CD4-positive, alpha-beta memory T cell (primary cell): ENCODE measurements around the gene RCC1. TPM values are rescaled to one million over a fixed set of nuclear protein-coding genes. Genes with fewer than 3 reads are reported as not detected.
A peak's percentile ranks its signal among the peaks of the same experiment; 100 is the strongest.
"Not testable (repeated sequence)": the region's sequence is repeated elsewhere in the genome, so short reads cannot be mapped to it uniquely, and the experiment has no call there.

Experiments used
- CTCF ChIA-PET: fragments of 350-600 bp; sonication (Branson Sonifier 250); formaldehyde crosslinking; loops from one replicate; lab custom pipeline; 2021; ENCODE audit warnings: inconsistent platforms; ENCODE audit not compliant: partially characterized antibody; lab: Charles Lee
- POLR2A ChIA-PET: fragments of 350-600 bp; sonication (Branson Sonifier 250); formaldehyde crosslinking; loops from one replicate; lab custom pipeline; 2021; ENCODE audit not compliant: partially characterized antibody; lab: Charles Lee
- DNase-seq, 5 donors: peaks; one replicate each; pipeline versions ENCODE4 v3.0.0 to v3.0.0-alpha.2; 2020 to 2022; ENCODE audit warnings: mixed read lengths in 1 of 5
- H3K27ac ChIP-seq: one replicate; pipeline ENCODE4 v1.7.0; 2013; ENCODE audit warnings: low read depth, low read length
- H3K27me3 ChIP-seq: 2 replicates; pipeline ENCODE4 v1.7.0; 2013; ENCODE audit warnings: mild to moderate bottlenecking, low read length, moderate library complexity; ENCODE audit not compliant: insufficient read depth
- H3K36me3 ChIP-seq: 2 replicates; pipeline ENCODE4 v1.7.0; 2013; ENCODE audit warnings: mild to moderate bottlenecking, low read length, moderate library complexity; ENCODE audit not compliant: insufficient read depth
- H3K4me1 ChIP-seq: 2 replicates; pipeline ENCODE4 v1.7.0; 2013; ENCODE audit warnings: mild to moderate bottlenecking, low read length, moderate library complexity; ENCODE audit not compliant: insufficient read depth
- H3K4me3 ChIP-seq, 2 donors: one replicate each; pipeline ENCODE4 v1.7.0; 2013; ENCODE audit warnings: low read length in 2 of 2, mild to moderate bottlenecking in 1 of 2
- H3K9me3 ChIP-seq, 2 donors: one replicate each; pipeline ENCODE4 v1.7.0; 2013; ENCODE audit warnings: low read length in 2 of 2, control low read depth in 1 of 2; ENCODE audit not compliant: control insufficient read depth in 1 of 2
- H3K27ac Mint-ChIP-seq, 7 donors: one replicate each; pipeline ENCODE4 v1.8.0; 2020 to 2021; ENCODE audit warnings: mixed read lengths in 7 of 7, mild to moderate bottlenecking in 6 of 7, inconsistent platforms in 3 of 7, moderate library complexity in 3 of 7
- H3K27me3 Mint-ChIP-seq, 2 donors: one replicate each; pipeline ENCODE4 v1.8.0; 2020 to 2021; ENCODE audit warnings: mixed read lengths in 2 of 2
- H3K36me3 Mint-ChIP-seq, 2 donors: one replicate each; pipeline ENCODE4 v1.8.0; 2020 to 2021; ENCODE audit warnings: mixed read lengths in 2 of 2, inconsistent platforms in 1 of 2, mild to moderate bottlenecking in 1 of 2
- H3K4me1 Mint-ChIP-seq, 4 donors: one replicate each; pipeline ENCODE4 v1.8.0; 2020 to 2021; ENCODE audit warnings: mixed read lengths in 4 of 4, mild to moderate bottlenecking in 1 of 4
- H3K4me3 Mint-ChIP-seq, 8 donors: one replicate each; pipeline ENCODE4 v1.8.0; 2020 to 2021; ENCODE audit warnings: mixed read lengths in 8 of 8, mild to moderate bottlenecking in 7 of 8, moderate library complexity in 6 of 8, inconsistent platforms in 3 of 8
- H3K9me3 Mint-ChIP-seq, 8 donors: one replicate each; pipeline ENCODE4 v1.8.0; 2020 to 2021; ENCODE audit warnings: mixed read lengths in 8 of 8, mild to moderate bottlenecking in 5 of 8, inconsistent platforms in 3 of 8, moderate library complexity in 1 of 8
- intact Hi-C: fragments of 100-400 bp; cut with micrococcal nuclease; formaldehyde crosslinking; loops from one replicate; pipeline ENCODE4 v1.15.1; 2023
- polyA plus RNA-seq, 2 donors: library from polyadenylated mRNA; unstranded; fragments of 300-500 nt; fragmentation: Illumina TruSeq; gene quantifications; one replicate each; pipeline ENCODE4 v1.2.3, GENCODE V29; 2021
- total RNA-seq, 2 experiments: library from RNA; stranded (reverse); gene quantifications; one replicate each; pipeline ENCODE4 v1.2.3, GENCODE V29; 2021

The RCC1 gene
- total and polyA plus RNA-seq, 4 experiments from 2014 or later, result 7.8 to 18.4 (median 14.2) TPM

GRCh38 chr1:28510273-28510969 is 4.6 kb downstream of the RCC1 start:
- H3K9me3 ChIP-seq, result no peaks in the 10 kb centered on the region
- H3K4me1 ChIP-seq, result peaks cover 67% of the 10 kb centered on the region
- intact Hi-C loops, result no loop called here
- H3K4me1 Mint-ChIP-seq, result peaks cover 38 to 72% (median 50%) of the 10 kb centered on the region in 4 donors
- peak overlapping the region; percentile 94 to 100 (median 98) for H3K4me3 Mint-ChIP-seq
- peak in 3 of 5 donors; percentile 27 to 44 (median 30) for DNase-seq
- peaks cover 47 to 76% of the 10 kb centered on the region in 2 donors for H3K36me3 Mint-ChIP-seq
- H3K4me3 ChIP-seq, result peak overlapping the region in 1 of 2 donors; percentile 96
- H3K36me3 ChIP-seq, result peaks cover 44% of the 10 kb centered on the region
- peaks cover 0 to 4% (median 0%) of the 10 kb centered on the region in 8 donors for H3K9me3 Mint-ChIP-seq
- H3K27ac ChIP-seq, result peak overlapping the region; percentile 66
- H3K27ac Mint-ChIP-seq, result peak overlapping the region; percentile 85 to 99 (median 91)
- no peaks in the 10 kb centered on the region for H3K27me3 ChIP-seq
- no peaks in the 10 kb centered on the region for H3K27me3 Mint-ChIP-seq
- ChIA-PET POLR2A (interaction anchor here (0.9 to 10.8 kb wide), 11 partner anchors 8 to 367 kb away, joined by 3 to 234 read pairs (median 10); partner anchors contain the start of genes MED18, RNU11, TAF12 and TRNAU1AP), CTCF (interaction anchor here (2.8 kb wide), 1 partner anchor 367 kb away, joined by 9 read pairs; no protein-coding TSS in a partner anchor)

GRCh38 chr1:28510970-28511440 is 5.2 kb downstream of the RCC1 start:
- Histone ChIP-seq H3K27ac (peak overlapping the region; percentile 66), H3K4me3 (peak overlapping the region in 1 of 2 donors; percentile 96), H3K4me1 (peaks cover 67% of the 10 kb centered on the region), H3K9me3 (no peaks in the 10 kb centered on the region), H3K27me3 (no peaks in the 10 kb centered on the region), H3K36me3 (peaks cover 44% of the 10 kb centered on the region)
- peak overlapping the region; percentile 85 to 99 (median 91) for H3K27ac Mint-ChIP-seq
- no peak for DNase-seq
- peak overlapping the region in 7 of 8 donors; percentile 94 to 99 (median 97) for H3K4me3 Mint-ChIP-seq
- H3K27me3 Mint-ChIP-seq, result no peaks in the 10 kb centered on the region
- peaks cover 35 to 67% (median 47%) of the 10 kb centered on the region in 4 donors for H3K4me1 Mint-ChIP-seq
- ChIA-PET CTCF (no interaction called here), POLR2A (interaction anchor here (1.3 to 10.8 kb wide), 7 partner anchors 7 to 226 kb away, joined by 3 to 234 read pairs (median 10); partner anchors contain the start of genes RNU11, TRNAU1AP and YTHDF2)
- intact Hi-C loops, result no loop called here
- H3K9me3 Mint-ChIP-seq, result peaks cover 0 to 4% (median 0%) of the 10 kb centered on the region in 8 donors
- H3K36me3 Mint-ChIP-seq, result peaks cover 45 to 71% of the 10 kb centered on the region in 2 donors

- POLR2A ChIA-PET, result interaction anchor here (0.6 to 10.8 kb wide), 7 partner anchors 68 to 896 kb away, joined by 3 to 234 read pairs (median 3); partner anchors contain the start of gene EPB41
- Mint-ChIP-seq H3K4me3 (peak overlapping the region in 7 of 8 donors; percentile 17 to 80 (median 69)), H3K9me3 (peaks cover 0 to 3% (median 0%) of the 10 kb centered on the region in 8 donors), H3K27ac (peak overlapping the region; percentile 67 to 96 (median 88)), H3K27me3 (no peaks in the 10 kb centered on the region), H3K36me3 (peaks cover 45 to 63% of the 10 kb centered on the region in 2 donors), H3K4me1 (peaks cover 36 to 63% (median 51%) of the 10 kb centered on the region in 4 donors)
- Histone ChIP-seq H3K27me3 (no peaks in the 10 kb centered on the region), H3K27ac (no peak overlapping the region), H3K4me1 (peaks cover 65% of the 10 kb centered on the region), H3K9me3 (no peaks in the 10 kb centered on the region), H3K36me3 (peaks cover 44% of the 10 kb centered on the region), H3K4me3 (no peak overlapping the region)
- CTCF ChIA-PET, result interaction anchor here (1.5 kb wide), 1 partner anchor 224 kb away, joined by 5 read pairs; the partner anchor contains the start of gene YTHDF2
- DNase-seq, result no peak
- intact Hi-C loops, result no loop called here
These were observed 6.3 kb downstream of the RCC1 start for GRCh38 chr1:28512058-28512611.

GRCh38 chr1:28514445-28514933 is 8.6 kb downstream of the RCC1 start:
- H3K9me3 Mint-ChIP-seq, DNase-seq, H3K27me3 ChIP-seq, H3K9me3 ChIP-seq, H3K4me3 ChIP-seq, H3K27me3 Mint-ChIP-seq, intact Hi-C loops, H3K27ac ChIP-seq: not testable (repeated sequence)
- Histone ChIP-seq H3K36me3 (peaks cover 26% of the 10 kb centered on the region), H3K4me1 (peaks cover 57% of the 10 kb centered on the region)
- H3K4me1 Mint-ChIP-seq, result peaks cover 37 to 60% (median 46%) of the 10 kb centered on the region in 4 donors
- H3K4me3 Mint-ChIP-seq, result peak overlapping the region in 1 of 8 donors; percentile 29
- ChIA-PET POLR2A (interaction anchor here (1.1 to 4.5 kb wide), 3 partner anchors 8 to 221 kb away, joined by 3 to 52 read pairs (median 39); partner anchors contain the start of gene RCC1), CTCF (interaction anchor here (0.9 to 3.7 kb wide), 3 partner anchors 8 to 104 kb away, joined by 5 to 12 read pairs (median 5); no protein-coding TSS in a partner anchor)
- H3K36me3 Mint-ChIP-seq, result peaks cover 29 to 46% of the 10 kb centered on the region in 2 donors
- H3K27ac Mint-ChIP-seq, result peak overlapping the region in 2 of 7 donors; percentile 68 to 78

- peaks cover 21 to 41% (median 30%) of the 10 kb centered on the region in 4 donors for H3K4me1 Mint-ChIP-seq
- no peaks in the 10 kb centered on the region for H3K9me3 Mint-ChIP-seq
- H3K4me3 Mint-ChIP-seq, result peak overlapping the region in 5 of 8 donors; percentile 4 to 53 (median 32)
These were observed 10.7 kb downstream of the RCC1 start for GRCh38 chr1:28516518-28516956.

GRCh38 chr1:28517649-28517999 is 11.8 kb downstream of the RCC1 start:
- ChIA-PET CTCF (interaction anchor here (0.7 to 3.7 kb wide), 7 partner anchors 8 to 359 kb away, joined by 3 to 20 read pairs (median 6); partner anchors contain the start of gene TAF12), POLR2A (interaction anchor here (1.2 to 4.5 kb wide), 4 partner anchors 11 to 152 kb away, joined by 3 to 52 read pairs (median 30); partner anchors contain the start of genes RCC1 and TRNAU1AP)
- Mint-ChIP-seq H3K27ac (peak overlapping the region; percentile 67 to 94 (median 82)), H3K4me1 (peaks cover 16 to 34% (median 24%) of the 10 kb centered on the region in 4 donors), H3K27me3 (no peaks in the 10 kb centered on the region), H3K4me3 (peak overlapping the region; percentile 29 to 92 (median 88)), H3K9me3 (no peaks in the 10 kb centered on the region), H3K36me3 (peaks cover 6 to 21% of the 10 kb centered on the region in 2 donors)
- Histone ChIP-seq H3K27me3 (no peaks in the 10 kb centered on the region), H3K9me3 (no peaks in the 10 kb centered on the region), H3K36me3 (peaks cover under 1% of the 10 kb centered on the region), H3K4me3 (peak overlapping the region; percentile 11 to 65), H3K27ac (peak overlapping the region; percentile 56), H3K4me1 (peaks cover 32% of the 10 kb centered on the region)
- intact Hi-C loops, result loop anchor here (1.0 kb wide), 1 partner anchor 360 kb away; no protein-coding TSS in a partner anchor
- no peak for DNase-seq

More at GRCh38 chr1:28516518-28516956, 10.7 kb downstream of the RCC1 start:
- H3K4me1 ChIP-seq, result peaks cover 43% of the 10 kb centered on the region
- peaks cover 12 to 28% of the 10 kb centered on the region in 2 donors for H3K36me3 Mint-ChIP-seq
- POLR2A ChIA-PET, result interaction anchor here (1.0 to 4.5 kb wide), 9 partner anchors 10 to 361 kb away, joined by 3 to 52 read pairs (median 6); partner anchors contain the start of genes RCC1, TAF12 and TRNAU1AP
- CTCF ChIA-PET, result interaction anchor here (0.8 to 3.7 kb wide), 10 partner anchors 9 to 362 kb away, joined by 3 to 20 read pairs (median 4); partner anchors contain the start of genes TAF12 and YTHDF2
- no peak for DNase-seq
- peaks cover 8% of the 10 kb centered on the region for H3K36me3 ChIP-seq
- no peaks in the 10 kb centered on the region for H3K27me3 Mint-ChIP-seq
- H3K27me3 ChIP-seq, result no peaks in the 10 kb centered on the region
- H3K27ac ChIP-seq, result no peak overlapping the region
- H3K9me3 ChIP-seq, result no peaks in the 10 kb centered on the region
- H3K27ac Mint-ChIP-seq, result peak overlapping the region in 6 of 7 donors; percentile 57 to 94 (median 84)
- intact Hi-C loops, result no loop called here
- H3K4me3 ChIP-seq, result no peak overlapping the region
